HG03064 (cell line): ENCODE measurements around the gene C16orf96.

Experiments used
- ATAC-seq: cut with Tn5 transposase; IDR thresholded peaks from one replicate; pipeline ENCODE4 v1.9.1; 2021; ENCODE audit warnings: low read depth; ENCODE audit not compliant: unreplicated experiment

C16orf96 gene

GRCh38 chr16:4556112-4556511 is at the start of gene C16orf96:
C16orf96 (plus strand) TSS chr16:4556340; CDS start chr16:4556490, 150 bp downstream.
- ATAC-seq, result no peak

- ATAC-seq, result no peak
These were observed 49.7 kb upstream of the C16orf96 start for GRCh38 chr16:4506450-4506849.

GRCh38 chr16:4507588-4508345 is 48.4 kb upstream of the C16orf96 start:
- ATAC-seq, result no peak

GRCh38 chr16:4508806-4509205 is 47.3 kb upstream of the C16orf96 start:
- no peak for ATAC-seq

GRCh38 chr16:4509420-4509819 is 46.7 kb upstream of the C16orf96 start:
- no peak for ATAC-seq

GRCh38 chr16:4510131-4510530 is 46.0 kb upstream of the C16orf96 start:
- ATAC-seq, result no peak

GRCh38 chr16:4510747-4511426 is 45.3 kb upstream of the C16orf96 start:
- no peak for ATAC-seq

- no peak for ATAC-seq
These were observed 44.6 kb upstream of the C16orf96 start for GRCh38 chr16:4511441-4512082.

- no peak for ATAC-seq
These were observed 43.7 kb upstream of the C16orf96 start for GRCh38 chr16:4512473-4512872.

GRCh38 chr16:4513086-4513860 is 42.9 kb upstream of the C16orf96 start:
- ATAC-seq, result no peak

- ATAC-seq, result no peak
These were observed 42.3 kb upstream of the C16orf96 start for GRCh38 chr16:4513881-4514280.

- ATAC-seq, result no peak
These were observed 41.5 kb upstream of the C16orf96 start for GRCh38 chr16:4514606-4515005.

- ATAC-seq, result no peak
These were observed 40.4 kb upstream of the C16orf96 start for GRCh38 chr16:4515611-4516233.

- no peak for ATAC-seq
These were observed 38.1 kb upstream of the C16orf96 start for GRCh38 chr16:4517812-4518680.

- no peak for ATAC-seq
These were observed 36.7 kb upstream of the C16orf96 start for GRCh38 chr16:4519274-4520058.

- no peak for ATAC-seq
These were observed 35.2 kb upstream of the C16orf96 start for GRCh38 chr16:4520913-4521312.

GRCh38 chr16:4522051-4522581 is 34.0 kb upstream of the C16orf96 start:
- no peak for ATAC-seq

GRCh38 chr16:4523686-4524085 is 32.5 kb upstream of the C16orf96 start:
- no peak for ATAC-seq
